ENCODE results near the gene HMGXB3. TPM values are rescaled to one million over a fixed set of nuclear protein-coding genes. Genes with fewer than 3 reads are reported as not detected.

The HMGXB3 gene
- total RNA-seq, 1 experiment from 2014 or later, result 43.8 TPM

GRCh38 chr5:150055326-150056074 is 55.0 kb downstream of the HMGXB3 start:
- Histone ChIP-seq H3K9me3 (no peaks in the 10 kb centered on the region), H3K4me3 (ENCODE audit: low read depth, low read length) (no peak overlapping the region), H3K27me3 (replicated peaks; ENCODE audit: control insufficient read depth, insufficient read depth, low read length) (no peaks in the 10 kb centered on the region), H3K4me1 (no peaks in the 10 kb centered on the region), H3K36me3 (ENCODE audit: control insufficient read depth, insufficient read depth, low read length) (peaks cover 2% of the 10 kb centered on the region; the same call in 1 of the 2 replicates)
- BruUV-seq (replicated peaks), result no TSS peak
- no peak for TF ChIP-seq CTCF (IDR thresholded peaks at IDR 0.05; ENCODE audit: insufficient read depth in 1 of 2, low read depth in 1 of 2, low read length in 1 of 2, severe bottlenecking in 1 of 2, unreplicated experiment in 1 of 2)
- DNase-seq, result no peak
- Mint-ChIP-seq H3K27ac (ENCODE audit: unreplicated experiment) (peak overlapping the region; percentile 16), H3K9me3 (ENCODE audit: unreplicated experiment) (no peaks in the 10 kb centered on the region), H3K4me3 (ENCODE audit: unreplicated experiment) (no peak overlapping the region), H3K4me1 (ENCODE audit: low read depth, unreplicated experiment) (no peaks in the 10 kb centered on the region), H3K27me3 (ENCODE audit: insufficient read depth, unreplicated experiment) (no peaks in the 10 kb centered on the region), H3K36me3 (ENCODE audit: insufficient read depth, unreplicated experiment) (peaks cover 56% of the 10 kb centered on the region)
- POLR2A ChIA-PET, result no interaction called here
- CTCF ChIA-PET, result interaction anchor here (1.1 kb wide), 1 partner anchor 106 kb away, joined by 3 read pairs; no protein-coding TSS in a partner anchor
- intact Hi-C loops (cut with micrococcal nuclease; ENCODE audit: unreplicated experiment), result loop anchor here (5.0 kb wide), 1 partner anchor 57 kb away; no protein-coding TSS in a partner anchor

GRCh38 chr5:150056075-150056443 is 55.5 kb downstream of the HMGXB3 start:
- Mint-ChIP-seq H3K9me3 (ENCODE audit: unreplicated experiment) (no peaks in the 10 kb centered on the region), H3K4me1 (ENCODE audit: low read depth, unreplicated experiment) (no peaks in the 10 kb centered on the region), H3K27me3 (ENCODE audit: insufficient read depth, unreplicated experiment) (no peaks in the 10 kb centered on the region), H3K4me3 (ENCODE audit: unreplicated experiment) (no peak overlapping the region), H3K36me3 (ENCODE audit: insufficient read depth, unreplicated experiment) (peaks cover 51% of the 10 kb centered on the region), H3K27ac (ENCODE audit: unreplicated experiment) (peak overlapping the region; percentile 16)
- Histone ChIP-seq H3K36me3 (ENCODE audit: control insufficient read depth, insufficient read depth, low read length) (peaks cover 2% of the 10 kb centered on the region; the same call in 1 of the 2 replicates), H3K4me3 (ENCODE audit: low read depth, low read length) (no peak overlapping the region), H3K27me3 (replicated peaks; ENCODE audit: control insufficient read depth, insufficient read depth, low read length) (no peaks in the 10 kb centered on the region), H3K4me1 (no peaks in the 10 kb centered on the region), H3K9me3 (no peaks in the 10 kb centered on the region)
- no peak for TF ChIP-seq CTCF (IDR thresholded peaks at IDR 0.05; ENCODE audit: insufficient read depth in 1 of 2, low read depth in 1 of 2, low read length in 1 of 2, severe bottlenecking in 1 of 2, unreplicated experiment in 1 of 2)
- DNase-seq, result no peak
- intact Hi-C loops (cut with micrococcal nuclease; ENCODE audit: unreplicated experiment), result loop anchor here (5.0 kb wide), 1 partner anchor 56 kb away; no protein-coding TSS in a partner anchor
- POLR2A ChIA-PET, result no interaction called here
- no TSS peak for BruUV-seq (replicated peaks)
- CTCF ChIA-PET, result interaction anchor here (1.1 kb wide), 1 partner anchor 106 kb away, joined by 3 read pairs; no protein-coding TSS in a partner anchor

- Mint-ChIP-seq H3K9me3 (ENCODE audit: unreplicated experiment) (no peaks in the 10 kb centered on the region), H3K4me3 (ENCODE audit: unreplicated experiment) (no peak overlapping the region), H3K27me3 (ENCODE audit: insufficient read depth, unreplicated experiment) (no peaks in the 10 kb centered on the region), H3K27ac (ENCODE audit: unreplicated experiment) (no peak overlapping the region), H3K4me1 (ENCODE audit: low read depth, unreplicated experiment) (no peaks in the 10 kb centered on the region), H3K36me3 (ENCODE audit: insufficient read depth, unreplicated experiment) (peaks cover 43% of the 10 kb centered on the region)
- intact Hi-C loops (cut with micrococcal nuclease; ENCODE audit: unreplicated experiment), result loop anchor here (5.0 kb wide), 1 partner anchor 55 kb away; no protein-coding TSS in a partner anchor
- no peak for DNase-seq
- H3K4me3 ChIP-seq (ENCODE audit: low read depth, low read length), result no peak overlapping the region
- no peaks in the 10 kb centered on the region for H3K9me3 ChIP-seq
- CTCF ChIA-PET, result no interaction called here
- POLR2A ChIA-PET, result interaction anchor here (0.6 kb wide), 1 partner anchor 17 kb away, joined by 7 read pairs; no protein-coding TSS in a partner anchor
- TF ChIP-seq CTCF (IDR thresholded peaks at IDR 0.05; ENCODE audit: insufficient read depth in 1 of 2, low read depth in 1 of 2, low read length in 1 of 2, severe bottlenecking in 1 of 2, unreplicated experiment in 1 of 2), result no peak
- BruUV-seq (replicated peaks), result no TSS peak
- no peaks in the 10 kb centered on the region; the same call in 1 of the 2 replicates for H3K36me3 ChIP-seq (ENCODE audit: control insufficient read depth, insufficient read depth, low read length)
- H3K4me1 ChIP-seq, result no peaks in the 10 kb centered on the region
- no peaks in the 10 kb centered on the region for H3K27me3 ChIP-seq (replicated peaks; ENCODE audit: control insufficient read depth, insufficient read depth, low read length)
Measured at GRCh38 chr5:150057052-150057451, 56.5 kb downstream of the HMGXB3 start.
